ENCODE data around the gene RCC1.

DNA sequence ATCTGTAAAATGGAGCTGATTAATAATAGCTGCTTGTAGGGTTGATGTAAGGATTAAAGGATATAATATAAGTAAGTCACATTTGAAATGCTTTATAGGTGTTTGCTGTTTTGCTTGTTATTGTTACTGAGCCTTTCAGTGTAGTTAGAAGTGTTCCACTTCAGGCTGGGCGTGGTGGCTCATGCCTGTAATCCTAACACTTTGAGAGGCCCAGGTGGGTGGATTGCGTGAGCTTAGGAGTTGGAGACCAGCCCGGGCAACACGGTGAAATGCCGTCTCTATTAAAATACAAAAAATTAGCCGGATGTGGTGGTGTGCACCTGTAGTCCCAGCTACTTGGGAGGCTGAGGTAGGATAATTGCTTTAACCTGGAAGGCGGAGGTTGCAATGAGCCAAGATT, 59.2 kb downstream of the RCC1 start:
- TF ChIP-seq, protein P1, sequence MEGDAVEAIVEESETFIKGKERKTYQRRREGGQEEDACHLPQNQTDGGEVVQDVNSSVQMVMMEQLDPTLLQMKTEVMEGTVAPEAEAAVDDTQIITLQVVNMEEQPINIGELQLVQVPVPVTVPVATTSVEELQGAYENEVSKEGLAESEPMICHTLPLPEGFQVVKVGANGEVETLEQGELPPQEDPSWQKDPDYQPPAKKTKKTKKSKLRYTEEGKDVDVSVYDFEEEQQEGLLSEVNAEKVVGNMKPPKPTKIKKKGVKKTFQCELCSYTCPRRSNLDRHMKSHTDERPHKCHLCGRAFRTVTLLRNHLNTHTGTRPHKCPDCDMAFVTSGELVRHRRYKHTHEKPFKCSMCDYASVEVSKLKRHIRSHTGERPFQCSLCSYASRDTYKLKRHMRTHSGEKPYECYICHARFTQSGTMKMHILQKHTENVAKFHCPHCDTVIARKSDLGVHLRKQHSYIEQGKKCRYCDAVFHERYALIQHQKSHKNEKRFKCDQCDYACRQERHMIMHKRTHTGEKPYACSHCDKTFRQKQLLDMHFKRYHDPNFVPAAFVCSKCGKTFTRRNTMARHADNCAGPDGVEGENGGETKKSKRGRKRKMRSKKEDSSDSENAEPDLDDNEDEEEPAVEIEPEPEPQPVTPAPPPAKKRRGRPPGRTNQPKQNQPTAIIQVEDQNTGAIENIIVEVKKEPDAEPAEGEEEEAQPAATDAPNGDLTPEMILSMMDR (IDR thresholded peaks at IDR 0.05), result no peak
- TF ChIP-seq POLR2AphosphoS5 (IDR thresholded peaks at IDR 0.05; ENCODE audit: low read depth, low read length) (no peak), SIN3A (IDR thresholded peaks at IDR 0.05; ENCODE audit: borderline replicate concordance, insufficient read depth, low read depth, low read length) (no peak)

All from Panc1 (cell line).